ENCODE data around the gene DOK6.

Gene DOK6

GRCh38 chr18:69674966-69675365, 274.3 kb downstream of the DOK6 start:
- no peak overlapping the region for H3K23ac ChIP-seq (ENCODE audit: low read depth, low read length, poor library complexity)
- H2BK15ac ChIP-seq (ENCODE audit: low read length), result no peak overlapping the region
- H3K4me1 ChIP-seq (ENCODE audit: control insufficient read depth in 2 of 2, insufficient read depth in 1 of 2, low read depth in 1 of 2, low read length in 2 of 2), result peaks cover 4 to 13% of the 10 kb centered on the region in 2 donors
- no peak overlapping the region for H3K18ac ChIP-seq (ENCODE audit: low read length)
- H2BK12ac ChIP-seq (ENCODE audit: low read length), result no peak overlapping the region
- H2AFZ ChIP-seq (ENCODE audit: low read length), result peak overlapping the region; percentile 11
- H3K27me3 ChIP-seq (ENCODE audit: control insufficient read depth in 3 of 3, insufficient read depth in 3 of 3, low read depth in 1 of 3, low read length in 3 of 3), result no peaks in the 10 kb centered on the region
- no peak overlapping the region for H3K4me3 ChIP-seq (ENCODE audit: low read length in 2 of 2)
- H4K91ac ChIP-seq (ENCODE audit: low read depth, low read length, poor library complexity), result no peak overlapping the region
- no peaks in the 10 kb centered on the region for H3K79me1 ChIP-seq (ENCODE audit: low read depth, low read length)
- DNase-seq (ENCODE audit: low spot score), result no peak
- H3K14ac ChIP-seq (ENCODE audit: low read length), result no peak overlapping the region
- no peak overlapping the region for H3K4me2 ChIP-seq (ENCODE audit: insufficient read depth, low read length, poor library complexity, severe bottlenecking)
- no peak overlapping the region for H3K27ac ChIP-seq (replicated peaks; ENCODE audit: low read length)
- no CpG with 5 or more reads among the region's 2 CpGs for WGBS, 2 donors (ENCODE audit: extremely low coverage in 2 of 2, insufficient read length in 2 of 2, insufficient replicate concordance in 1 of 2)
- H3K9ac ChIP-seq (ENCODE audit: low read depth, low read length, poor library complexity), result no peak overlapping the region
- no peaks in the 10 kb centered on the region for H3K9me3 ChIP-seq (replicated peaks in 1 of 2; ENCODE audit: control insufficient read depth in 2 of 2, insufficient read depth in 1 of 2, low read depth in 1 of 2, low read length in 2 of 2)
- no peak overlapping the region for H4K8ac ChIP-seq (ENCODE audit: low read depth, low read length)
- no peak overlapping the region for H2BK5ac ChIP-seq (ENCODE audit: low read length)
- no peaks in the 10 kb centered on the region for H3K36me3 ChIP-seq (replicated peaks in 1 of 2; ENCODE audit: control insufficient read depth in 2 of 2, insufficient read depth in 2 of 2, low read length in 2 of 2)
- no peak overlapping the region for H2AK5ac ChIP-seq (ENCODE audit: low read depth, low read length)
- H2BK120ac ChIP-seq (ENCODE audit: low read depth, low read length), result no peak overlapping the region
- no peak overlapping the region for H3K4ac ChIP-seq (ENCODE audit: low read length)

GRCh38 chr18:69677595-69677994, 276.9 kb downstream of the DOK6 start:
- H3K79me1 ChIP-seq (ENCODE audit: low read depth, low read length), result no peaks in the 10 kb centered on the region
- no peak overlapping the region for H4K8ac ChIP-seq (ENCODE audit: low read depth, low read length)
- H3K9ac ChIP-seq (ENCODE audit: low read depth, low read length, poor library complexity), result no peak overlapping the region
- H3K18ac ChIP-seq (ENCODE audit: low read length), result no peak overlapping the region
- no peak for DNase-seq (ENCODE audit: low spot score)
- H3K14ac ChIP-seq (ENCODE audit: low read length), result no peak overlapping the region
- H3K36me3 ChIP-seq (replicated peaks in 1 of 2; ENCODE audit: control insufficient read depth in 2 of 2, insufficient read depth in 2 of 2, low read length in 2 of 2), result no peaks in the 10 kb centered on the region
- no peak overlapping the region for H2BK12ac ChIP-seq (ENCODE audit: low read length)
- H3K4me2 ChIP-seq (ENCODE audit: insufficient read depth, low read length, poor library complexity, severe bottlenecking), result no peak overlapping the region
- H3K27me3 ChIP-seq (ENCODE audit: control insufficient read depth in 3 of 3, insufficient read depth in 3 of 3, low read depth in 1 of 3, low read length in 3 of 3), result no peaks in the 10 kb centered on the region
- no peak overlapping the region for H3K23ac ChIP-seq (ENCODE audit: low read depth, low read length, poor library complexity)
- no peak overlapping the region for H3K4me3 ChIP-seq (ENCODE audit: low read length in 2 of 2)
- no peak overlapping the region for H3K27ac ChIP-seq (replicated peaks; ENCODE audit: low read length)
- no peaks in the 10 kb centered on the region for H3K9me3 ChIP-seq (replicated peaks in 1 of 2; ENCODE audit: control insufficient read depth in 2 of 2, insufficient read depth in 1 of 2, low read depth in 1 of 2, low read length in 2 of 2)
- WGBS, 2 donors (ENCODE audit: extremely low coverage in 2 of 2, insufficient read length in 2 of 2, insufficient replicate concordance in 1 of 2), result no CpG with 5 or more reads among the region's 6 CpGs
- peaks cover 4 to 13% of the 10 kb centered on the region in 2 donors for H3K4me1 ChIP-seq (ENCODE audit: control insufficient read depth in 2 of 2, insufficient read depth in 1 of 2, low read depth in 1 of 2, low read length in 2 of 2)
- H4K91ac ChIP-seq (ENCODE audit: low read depth, low read length, poor library complexity), result no peak overlapping the region
- H3K4ac ChIP-seq (ENCODE audit: low read length), result no peak overlapping the region
- H2BK15ac ChIP-seq (ENCODE audit: low read length), result no peak overlapping the region
- H2AFZ ChIP-seq (ENCODE audit: low read length), result no peak overlapping the region
- no peak overlapping the region for H2BK120ac ChIP-seq (ENCODE audit: low read depth, low read length)
- H2AK5ac ChIP-seq (ENCODE audit: low read depth, low read length), result no peak overlapping the region
- no peak overlapping the region for H2BK5ac ChIP-seq (ENCODE audit: low read length)

- Histone ChIP-seq H2BK5ac (ENCODE audit: low read length) (no peak overlapping the region), H3K79me1 (ENCODE audit: low read depth, low read length) (no peaks in the 10 kb centered on the region), H3K4me2 (ENCODE audit: insufficient read depth, low read length, poor library complexity, severe bottlenecking) (no peak overlapping the region), H2AK5ac (ENCODE audit: low read depth, low read length) (no peak overlapping the region), H3K36me3 (replicated peaks in 1 of 2; ENCODE audit: control insufficient read depth in 2 of 2, insufficient read depth in 2 of 2, low read length in 2 of 2) (no peaks in the 10 kb centered on the region), H3K4me3 (ENCODE audit: low read length in 2 of 2) (no peak overlapping the region), H2BK12ac (ENCODE audit: low read length) (no peak overlapping the region), H2BK15ac (ENCODE audit: low read length) (no peak overlapping the region), H3K23ac (ENCODE audit: low read depth, low read length, poor library complexity) (no peak overlapping the region), H3K18ac (ENCODE audit: low read length) (no peak overlapping the region), H3K14ac (ENCODE audit: low read length) (no peak overlapping the region), H3K9me3 (replicated peaks in 1 of 2; ENCODE audit: control insufficient read depth in 2 of 2, insufficient read depth in 1 of 2, low read depth in 1 of 2, low read length in 2 of 2) (no peaks in the 10 kb centered on the region), H4K91ac (ENCODE audit: low read depth, low read length, poor library complexity) (no peak overlapping the region), H2BK120ac (ENCODE audit: low read depth, low read length) (no peak overlapping the region), H3K4ac (ENCODE audit: low read length) (no peak overlapping the region), H3K9ac (ENCODE audit: low read depth, low read length, poor library complexity) (no peak overlapping the region), H3K27ac (replicated peaks; ENCODE audit: low read length) (no peak overlapping the region), H3K27me3 (ENCODE audit: control insufficient read depth in 3 of 3, insufficient read depth in 3 of 3, low read depth in 1 of 3, low read length in 3 of 3) (no peaks in the 10 kb centered on the region), H2AFZ (ENCODE audit: low read length) (no peak overlapping the region), H3K4me1 (ENCODE audit: control insufficient read depth in 2 of 2, insufficient read depth in 1 of 2, low read depth in 1 of 2, low read length in 2 of 2) (peaks cover 0 to 2% of the 10 kb centered on the region in 2 donors), H4K8ac (ENCODE audit: low read depth, low read length) (no peak overlapping the region)
- DNase-seq (ENCODE audit: low spot score), result no peak
- WGBS, 2 donors (ENCODE audit: extremely low coverage in 2 of 2, insufficient read length in 2 of 2, insufficient replicate concordance in 1 of 2), result no CpG with 5 or more reads among the region's 4 CpGs
Measured at GRCh38 chr18:69680123-69680522, 279.4 kb downstream of the DOK6 start.

DNA sequence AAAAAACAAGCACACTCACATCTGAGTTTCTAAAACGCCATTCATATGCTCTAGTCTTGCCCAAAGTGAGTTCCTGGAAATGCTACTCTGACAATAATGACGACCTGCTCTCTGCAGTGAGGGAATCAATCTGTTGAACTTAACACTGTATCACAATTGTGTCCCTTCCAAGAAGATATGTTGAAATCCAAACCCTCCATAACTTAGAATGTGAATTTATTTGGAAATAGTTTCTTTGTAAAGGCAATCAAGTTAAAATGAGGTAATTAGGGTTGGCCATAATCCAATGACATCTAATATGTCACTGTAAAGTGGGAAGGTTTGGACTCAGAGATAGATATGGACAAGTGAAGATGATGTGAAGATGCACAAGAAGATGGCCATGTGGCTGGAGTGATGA, 282.5 kb downstream of the DOK6 start:
- H3K36me3 ChIP-seq (replicated peaks in 1 of 2; ENCODE audit: control insufficient read depth in 2 of 2, insufficient read depth in 2 of 2, low read length in 2 of 2), result no peaks in the 10 kb centered on the region
- no peaks in the 10 kb centered on the region for H3K9me3 ChIP-seq (replicated peaks in 1 of 2; ENCODE audit: control insufficient read depth in 2 of 2, insufficient read depth in 1 of 2, low read depth in 1 of 2, low read length in 2 of 2)
- no peaks in the 10 kb centered on the region for H3K4me1 ChIP-seq (ENCODE audit: control insufficient read depth in 2 of 2, insufficient read depth in 1 of 2, low read depth in 1 of 2, low read length in 2 of 2)
- H3K9ac ChIP-seq (ENCODE audit: low read depth, low read length, poor library complexity), result no peak overlapping the region
- no peak overlapping the region for H2BK15ac ChIP-seq (ENCODE audit: low read length)
- no peak overlapping the region for H2AK5ac ChIP-seq (ENCODE audit: low read depth, low read length)
- no peaks in the 10 kb centered on the region for H3K79me1 ChIP-seq (ENCODE audit: low read depth, low read length)
- no peak overlapping the region for H2AFZ ChIP-seq (ENCODE audit: low read length)
- H3K18ac ChIP-seq (ENCODE audit: low read length), result no peak overlapping the region
- H2BK120ac ChIP-seq (ENCODE audit: low read depth, low read length), result no peak overlapping the region
- H2BK5ac ChIP-seq (ENCODE audit: low read length), result no peak overlapping the region
- no peak overlapping the region for H3K23ac ChIP-seq (ENCODE audit: low read depth, low read length, poor library complexity)
- no peak overlapping the region for H3K4me3 ChIP-seq (ENCODE audit: low read length in 2 of 2)
- DNase-seq (ENCODE audit: low spot score), result no peak
- H3K4me2 ChIP-seq (ENCODE audit: insufficient read depth, low read length, poor library complexity, severe bottlenecking), result no peak overlapping the region
- H2BK12ac ChIP-seq (ENCODE audit: low read length), result no peak overlapping the region
- no peak overlapping the region for H4K8ac ChIP-seq (ENCODE audit: low read depth, low read length)
- H3K27ac ChIP-seq (replicated peaks; ENCODE audit: low read length), result no peak overlapping the region
- H4K91ac ChIP-seq (ENCODE audit: low read depth, low read length, poor library complexity), result no peak overlapping the region
- H3K14ac ChIP-seq (ENCODE audit: low read length), result no peak overlapping the region
- no peak overlapping the region for H3K4ac ChIP-seq (ENCODE audit: low read length)
- H3K27me3 ChIP-seq (ENCODE audit: control insufficient read depth in 3 of 3, insufficient read depth in 3 of 3, low read depth in 1 of 3, low read length in 3 of 3), result no peaks in the 10 kb centered on the region
- WGBS, 2 donors (ENCODE audit: extremely low coverage in 2 of 2, insufficient read length in 2 of 2, insufficient replicate concordance in 1 of 2), result no CpG with 5 or more reads among the region's 2 CpGs
